ENCODE measurements around the gene TNFRSF25. TPM values are rescaled to one million over a fixed set of nuclear protein-coding genes. Genes with fewer than 3 reads are reported as not detected.
"Not testable (repeated sequence)": the region's sequence is repeated elsewhere in the genome, so short reads cannot be mapped to it uniquely, and the experiment has no call there.

Gene TNFRSF25
- total and polyA plus RNA-seq, 10 of the 15 experiments (the other 5 are each of a cell fraction or from before 2014, with no cell fraction given) = 0.23 to 8.6 (median 0.46) TPM; not detected in 5

DNA sequence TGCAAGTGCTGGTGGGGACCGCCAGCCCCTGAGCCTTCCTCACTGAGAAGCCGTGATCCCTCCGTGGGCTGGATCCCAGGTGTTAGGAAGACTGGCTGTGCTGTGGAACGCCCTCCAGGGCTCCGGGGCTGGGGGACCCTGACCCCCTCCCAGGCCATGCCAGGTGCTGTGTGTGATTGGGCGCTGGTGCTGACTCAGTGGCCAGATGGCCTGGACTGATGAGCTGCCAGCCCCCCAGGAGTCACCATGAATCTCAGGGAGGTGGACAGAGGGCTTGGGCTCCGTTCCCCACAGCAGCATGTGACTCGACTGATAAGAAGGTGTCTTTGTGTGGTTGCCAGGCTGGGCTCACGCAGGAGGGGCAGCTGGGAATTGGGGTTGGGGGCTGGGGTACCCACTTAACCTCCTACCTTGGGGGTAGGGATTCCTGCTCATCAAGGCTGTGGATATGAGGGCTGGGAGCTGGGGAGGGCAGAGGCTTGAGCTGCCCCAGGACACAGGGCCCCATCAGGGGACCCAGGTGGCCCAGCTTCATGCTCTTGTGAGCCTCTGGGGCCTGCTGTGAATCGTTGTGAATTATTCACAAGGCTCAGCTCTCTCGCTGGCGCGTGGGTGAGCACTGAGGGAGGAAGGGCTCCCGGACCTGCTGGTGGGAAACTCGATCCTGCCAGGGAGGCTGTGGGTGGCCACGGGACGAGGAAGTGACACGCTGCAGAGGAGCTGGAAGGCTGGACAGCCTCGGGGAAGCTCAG, 36.1 kb downstream of the TNFRSF25 start:
- H4K20me1 ChIP-seq (ENCODE audit: control insufficient read depth, insufficient read depth); H3K27ac ChIP-seq (ENCODE audit: control insufficient read depth, insufficient read depth); H3K9me3 ChIP-seq (replicated peaks; ENCODE audit: control insufficient read depth, insufficient read depth, low read length); in situ Hi-C loops (cut with MboI); H3K36me3 ChIP-seq (ENCODE audit: control insufficient read depth in 2 of 2, insufficient read depth in 2 of 2, low read length in 1 of 2); DNase-seq (ENCODE audit: low read depth, low spot score); H3K4me3 ChIP-seq; H2AFZ ChIP-seq (ENCODE audit: control insufficient read depth, low read depth, low read length); H3K27me3 ChIP-seq (replicated peaks in 1 of 2; ENCODE audit: control insufficient read depth in 2 of 2, insufficient read depth in 2 of 2, low read length in 1 of 2); intact Hi-C loops (cut with micrococcal nuclease; ENCODE audit: unreplicated experiment); H3K4me1 ChIP-seq (ENCODE audit: control insufficient read depth, insufficient read depth, low read length); H3K4me2 ChIP-seq (ENCODE audit: control insufficient read depth, insufficient read depth); BruUV-seq (replicated peaks); H3K9ac ChIP-seq (ENCODE audit: control insufficient read depth, insufficient read depth, low read length); H3K79me2 ChIP-seq (ENCODE audit: control insufficient read depth, insufficient read depth, low read length): not testable (repeated sequence)
- POLR2A ChIA-PET = interaction anchor here (1.1 kb wide), 1 partner anchor 94 kb away, joined by 8 read pairs; no protein-coding TSS in a partner anchor
- CTCF ChIA-PET = interaction anchor here (1.0 to 10.9 kb wide), 4 partner anchors 9 to 336 kb away, joined by 3 to 137 read pairs (median 8); no protein-coding TSS in a partner anchor
- ATAC-seq (0 out of 3 replicates have a peak, but pooled peaks have one; percentile 6), FAIRE-seq (peak; percentile 13)
- RAD21 ChIA-PET (ENCODE audit: unreplicated experiment) = interaction anchor here (1.3 kb wide), 1 partner anchor 16 kb away, joined by 3 read pairs; no protein-coding TSS in a partner anchor
- SMC1A ChIA-PET (ENCODE audit: uncharacterized antibody, unreplicated experiment) = interaction anchor here (0.5 kb wide), 1 partner anchor 49 kb away, joined by 3 read pairs; no protein-coding TSS in a partner anchor
- 16% methylated on average over 19 of the region's 19 CpGs for WGBS (ENCODE audit: insufficient coverage, insufficient replicate concordance, low lambda C conversion rate, missing lambda C conversion rate)

DNA sequence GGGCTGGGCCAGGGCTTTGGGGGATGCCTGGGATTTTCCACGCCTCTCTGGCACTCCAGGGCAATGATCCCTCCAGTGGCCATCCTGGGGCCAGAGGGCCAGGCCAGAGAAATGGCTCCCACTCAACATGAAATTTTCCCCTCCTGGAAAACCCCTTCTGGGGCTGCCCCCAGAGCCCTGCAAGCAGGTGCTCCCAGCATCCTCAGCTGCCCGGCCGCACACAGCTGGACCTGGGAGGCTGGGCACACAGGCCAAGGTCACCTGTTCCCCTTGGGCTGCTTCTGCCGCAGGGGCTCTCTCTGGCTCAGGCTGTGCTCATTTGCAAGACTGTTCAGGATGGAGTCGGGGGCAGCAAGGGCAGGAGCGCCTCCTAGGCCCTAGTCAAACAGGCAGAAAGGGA, 37.5 kb downstream of the TNFRSF25 start:
- H4K20me1 ChIP-seq (ENCODE audit: control insufficient read depth, insufficient read depth); H3K4me3 ChIP-seq; DNase-seq (ENCODE audit: low read depth, low spot score); H3K4me1 ChIP-seq (ENCODE audit: control insufficient read depth, insufficient read depth, low read length); H3K9me3 ChIP-seq (replicated peaks; ENCODE audit: control insufficient read depth, insufficient read depth, low read length); H3K36me3 ChIP-seq (ENCODE audit: control insufficient read depth in 2 of 2, insufficient read depth in 2 of 2, low read length in 1 of 2); H3K27ac ChIP-seq (ENCODE audit: control insufficient read depth, insufficient read depth); H3K9ac ChIP-seq (ENCODE audit: control insufficient read depth, insufficient read depth, low read length); H3K79me2 ChIP-seq (ENCODE audit: control insufficient read depth, insufficient read depth, low read length); SMC1A ChIA-PET (ENCODE audit: uncharacterized antibody, unreplicated experiment); POLR2A ChIA-PET; H2AFZ ChIP-seq (ENCODE audit: control insufficient read depth, low read depth, low read length); in situ Hi-C loops (cut with MboI); intact Hi-C loops (cut with micrococcal nuclease; ENCODE audit: unreplicated experiment); BruUV-seq (replicated peaks); FAIRE-seq; RAD21 ChIA-PET (ENCODE audit: unreplicated experiment); H3K4me2 ChIP-seq (ENCODE audit: control insufficient read depth, insufficient read depth): not testable (repeated sequence)
- CTCF ChIA-PET = interaction anchor here (0.7 to 10.9 kb wide), 2 partner anchors 12 to 41 kb away, joined by 4 to 137 read pairs; no protein-coding TSS in a partner anchor
- WGBS (ENCODE audit: insufficient coverage, insufficient replicate concordance, low lambda C conversion rate, missing lambda C conversion rate) = 2% methylated on average over 6 of the region's 6 CpGs
- ATAC-seq = peak; percentile 62
- 0 out of 2 replicates have a peak, but pooled peaks have one; percentile 27 for TF ChIP-seq TCF3 (IDR thresholded peaks at IDR 0.05; ENCODE audit: borderline replicate concordance, insufficient read depth, low read depth, low read length)
- TF ChIP-seq TCF12 (IDR thresholded peaks at IDR 0.05; ENCODE audit: low read depth, low read length) = peak; percentile 76
- TF ChIP-seq, protein P1, sequence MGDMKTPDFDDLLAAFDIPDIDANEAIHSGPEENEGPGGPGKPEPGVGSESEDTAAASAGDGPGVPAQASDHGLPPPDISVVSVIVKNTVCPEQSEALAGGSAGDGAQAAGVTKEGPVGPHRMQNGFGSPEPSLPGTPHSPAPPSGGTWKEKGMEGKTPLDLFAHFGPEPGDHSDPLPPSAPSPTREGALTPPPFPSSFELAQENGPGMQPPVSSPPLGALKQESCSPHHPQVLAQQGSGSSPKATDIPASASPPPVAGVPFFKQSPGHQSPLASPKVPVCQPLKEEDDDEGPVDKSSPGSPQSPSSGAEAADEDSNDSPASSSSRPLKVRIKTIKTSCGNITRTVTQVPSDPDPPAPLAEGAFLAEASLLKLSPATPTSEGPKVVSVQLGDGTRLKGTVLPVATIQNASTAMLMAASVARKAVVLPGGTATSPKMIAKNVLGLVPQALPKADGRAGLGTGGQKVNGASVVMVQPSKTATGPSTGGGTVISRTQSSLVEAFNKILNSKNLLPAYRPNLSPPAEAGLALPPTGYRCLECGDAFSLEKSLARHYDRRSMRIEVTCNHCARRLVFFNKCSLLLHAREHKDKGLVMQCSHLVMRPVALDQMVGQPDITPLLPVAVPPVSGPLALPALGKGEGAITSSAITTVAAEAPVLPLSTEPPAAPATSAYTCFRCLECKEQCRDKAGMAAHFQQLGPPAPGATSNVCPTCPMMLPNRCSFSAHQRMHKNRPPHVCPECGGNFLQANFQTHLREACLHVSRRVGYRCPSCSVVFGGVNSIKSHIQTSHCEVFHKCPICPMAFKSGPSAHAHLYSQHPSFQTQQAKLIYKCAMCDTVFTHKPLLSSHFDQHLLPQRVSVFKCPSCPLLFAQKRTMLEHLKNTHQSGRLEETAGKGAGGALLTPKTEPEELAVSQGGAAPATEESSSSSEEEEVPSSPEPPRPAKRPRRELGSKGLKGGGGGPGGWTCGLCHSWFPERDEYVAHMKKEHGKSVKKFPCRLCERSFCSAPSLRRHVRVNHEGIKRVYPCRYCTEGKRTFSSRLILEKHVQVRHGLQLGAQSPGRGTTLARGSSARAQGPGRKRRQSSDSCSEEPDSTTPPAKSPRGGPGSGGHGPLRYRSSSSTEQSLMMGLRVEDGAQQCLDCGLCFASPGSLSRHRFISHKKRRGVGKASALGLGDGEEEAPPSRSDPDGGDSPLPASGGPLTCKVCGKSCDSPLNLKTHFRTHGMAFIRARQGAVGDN (IDR thresholded peaks at IDR 0.05) = 0 out of 2 replicates have a peak, but pooled peaks have one; percentile 22
- H3K27me3 ChIP-seq (replicated peaks in 1 of 2; ENCODE audit: control insufficient read depth in 2 of 2, insufficient read depth in 2 of 2, low read length in 1 of 2) = peaks cover 6 to 13% of the 10 kb centered on the region in 2 experiments; a peak in 3 of 4 replicates
